GM18873 (cell line): ENCODE data around the gene GRM4.

Source experiments
- ATAC-seq: cut with Tn5 transposase; IDR thresholded peaks from one replicate; pipeline ENCODE4 v1.9.1; 2021; ENCODE audit warnings: mild to moderate bottlenecking, moderate library complexity, moderate number of reproducible peaks; ENCODE audit not compliant: unreplicated experiment, low FRiP score

Gene GRM4

GRCh38 chr6:34143884-34144580, 1.9 kb downstream of the GRM4 start:
- ATAC-seq: no peak

DNA sequence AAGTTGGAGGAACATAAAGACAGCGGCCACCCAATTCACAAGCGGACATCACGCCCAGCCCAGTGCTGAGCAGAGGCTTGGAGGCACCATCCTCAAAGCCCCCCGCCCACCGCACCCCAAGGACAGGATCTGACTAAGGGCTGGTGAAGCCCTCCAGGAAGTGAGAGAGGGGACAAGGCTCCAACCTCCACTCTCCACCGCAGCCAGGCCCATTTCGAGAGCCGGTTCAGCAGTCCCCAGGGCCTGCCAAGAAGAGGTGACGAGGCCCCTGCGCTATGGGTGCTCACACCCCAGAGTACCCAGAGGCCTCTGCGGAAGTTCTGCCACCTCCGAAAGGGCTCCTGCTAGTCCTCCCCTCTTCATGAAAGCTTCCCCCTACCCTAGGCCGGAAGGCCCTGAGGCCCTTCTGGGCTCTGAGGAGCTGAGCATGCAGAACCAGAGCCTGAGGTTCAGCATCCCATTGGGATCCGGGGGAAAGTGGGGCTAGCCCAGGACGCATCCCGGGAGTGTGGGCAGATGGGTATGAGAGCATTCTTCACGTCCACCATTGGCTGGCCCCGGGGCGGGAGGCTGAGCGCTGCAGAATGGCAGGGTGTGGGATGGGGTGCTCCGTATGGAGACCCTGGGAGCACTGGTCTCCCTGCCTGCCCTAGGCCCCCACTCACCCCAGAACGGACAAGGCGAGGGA, 2.5 kb downstream of the GRM4 start:
- ATAC-seq: no peak

GRCh38 chr6:34142061-34142998, 3.6 kb downstream of the GRM4 start:
- no peak for ATAC-seq

DNA sequence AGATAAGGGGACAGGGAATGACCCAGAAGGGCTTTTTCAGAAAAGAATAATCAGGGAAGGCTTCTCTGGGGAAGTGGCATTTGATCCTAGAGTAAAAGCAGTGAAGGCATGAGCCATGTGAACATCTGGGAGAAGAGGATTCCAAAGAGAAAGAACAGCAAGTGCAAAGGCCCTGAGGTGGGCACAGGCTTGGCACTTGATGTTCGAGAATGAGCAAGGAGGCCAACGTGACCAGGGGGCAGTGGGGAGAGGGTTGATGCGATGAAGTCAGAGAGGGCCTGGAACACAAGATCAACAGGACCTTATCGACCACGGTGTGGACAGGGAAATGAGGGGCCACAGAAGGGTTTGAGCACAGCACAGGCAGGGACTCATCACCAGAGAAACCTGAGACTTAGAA, 5.8 kb downstream of the GRM4 start:
- ATAC-seq: no peak

GRCh38 chr6:34138914-34139510, 6.9 kb downstream of the GRM4 start:
- ATAC-seq: no peak

GRCh38 chr6:34138191-34138590, 7.7 kb downstream of the GRM4 start:
- ATAC-seq: no peak

DNA sequence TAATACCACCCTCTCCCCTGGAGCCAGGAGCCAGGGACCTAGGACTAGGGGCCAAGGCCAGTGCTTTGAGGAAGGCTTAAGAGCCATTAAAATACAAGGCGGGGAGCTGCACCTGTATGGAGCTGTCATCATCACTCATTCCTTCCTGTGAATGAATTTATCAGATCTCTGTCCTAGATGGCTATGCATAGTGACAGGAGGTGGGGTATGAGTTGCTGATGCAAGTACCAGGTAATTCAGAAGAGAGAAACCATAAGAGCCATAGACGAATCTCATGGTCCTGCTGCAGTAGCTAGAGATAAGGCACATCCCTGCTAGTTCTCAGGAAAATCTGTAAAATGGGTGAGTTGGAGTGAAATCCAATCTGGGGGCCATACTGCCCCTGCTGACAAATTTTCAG, 10.3 kb downstream of the GRM4 start:
- ATAC-seq: no peak

- ATAC-seq: no peak
These were observed 13.3 kb downstream of the GRM4 start for GRCh38 chr6:34132486-34133185.

DNA sequence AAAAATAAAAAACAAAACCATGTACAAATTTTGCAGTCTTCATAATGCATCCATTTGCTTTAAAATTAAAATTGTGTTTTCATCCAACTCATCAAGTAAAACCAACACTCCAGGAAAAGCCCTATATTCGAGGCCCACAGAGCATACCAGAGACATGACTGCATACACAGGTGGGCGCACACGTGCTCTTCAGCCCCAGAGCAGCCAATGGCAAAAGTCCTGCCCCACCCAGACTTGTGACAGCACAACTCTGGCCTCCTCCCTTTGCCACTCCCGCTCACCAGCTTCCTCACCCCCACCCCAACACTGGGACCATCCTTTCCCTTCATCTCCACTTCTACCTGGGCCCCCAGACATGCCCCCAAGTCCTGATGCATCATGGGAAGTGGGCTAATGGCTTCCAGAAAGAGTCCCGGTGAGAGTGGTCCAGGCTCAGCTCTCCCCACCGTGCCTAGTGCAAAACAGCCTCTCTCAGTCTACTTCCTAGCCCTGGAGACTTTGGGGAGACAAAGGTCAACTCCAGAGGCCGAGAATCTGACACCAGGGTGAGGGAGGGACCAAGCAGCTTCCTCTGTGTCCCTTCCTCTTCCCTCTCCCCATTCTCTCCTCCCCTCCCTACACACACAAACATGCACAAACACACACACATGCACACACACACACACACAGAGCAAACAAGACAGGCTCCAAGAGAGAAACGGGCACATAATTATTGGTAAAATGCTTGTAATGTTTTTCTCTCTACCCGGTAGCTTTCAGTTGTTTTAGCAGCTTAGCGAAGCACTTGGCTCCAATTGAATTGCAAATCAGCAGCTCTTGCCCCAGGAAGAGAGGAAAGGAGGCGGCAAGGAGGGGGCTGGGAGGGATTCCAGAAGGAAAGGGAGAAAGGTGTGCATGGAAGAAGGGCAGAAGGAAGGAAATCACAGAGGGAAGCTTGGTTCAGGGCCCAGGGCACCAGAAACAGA, 14.3 kb downstream of the GRM4 start:
- no peak for ATAC-seq

DNA sequence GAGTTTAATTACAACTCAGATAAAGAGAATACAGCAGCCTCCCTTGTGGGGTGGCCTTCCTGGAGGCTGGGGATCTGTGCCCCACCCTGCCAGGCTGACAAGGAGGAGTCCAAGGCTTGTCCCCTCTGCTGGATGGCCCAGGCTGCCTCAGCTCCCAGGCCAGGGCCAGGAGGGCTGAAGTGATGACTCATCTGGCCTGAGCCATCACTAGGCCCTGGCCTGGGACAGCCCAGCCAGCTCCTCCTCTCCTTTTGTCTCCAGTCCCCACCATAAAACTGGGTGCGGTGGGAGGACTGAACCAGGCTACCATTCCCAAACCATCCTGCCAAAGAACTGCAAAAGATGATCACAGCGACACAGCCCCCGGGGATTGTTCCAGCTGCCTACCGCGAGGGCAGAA, 15.0 kb downstream of the GRM4 start:
- no peak for ATAC-seq

- ATAC-seq: no peak
These were observed 16.1 kb downstream of the GRM4 start for GRCh38 chr6:34129753-34130152.

GRCh38 chr6:34128045-34128444, 17.8 kb downstream of the GRM4 start:
- no peak for ATAC-seq

GRCh38 chr6:34126419-34126818, 19.5 kb downstream of the GRM4 start:
- no peak for ATAC-seq

GRCh38 chr6:34125939-34126338, 19.9 kb downstream of the GRM4 start:
- ATAC-seq: no peak

GRCh38 chr6:34120953-34121675, 24.8 kb downstream of the GRM4 start:
- no peak for ATAC-seq

DNA sequence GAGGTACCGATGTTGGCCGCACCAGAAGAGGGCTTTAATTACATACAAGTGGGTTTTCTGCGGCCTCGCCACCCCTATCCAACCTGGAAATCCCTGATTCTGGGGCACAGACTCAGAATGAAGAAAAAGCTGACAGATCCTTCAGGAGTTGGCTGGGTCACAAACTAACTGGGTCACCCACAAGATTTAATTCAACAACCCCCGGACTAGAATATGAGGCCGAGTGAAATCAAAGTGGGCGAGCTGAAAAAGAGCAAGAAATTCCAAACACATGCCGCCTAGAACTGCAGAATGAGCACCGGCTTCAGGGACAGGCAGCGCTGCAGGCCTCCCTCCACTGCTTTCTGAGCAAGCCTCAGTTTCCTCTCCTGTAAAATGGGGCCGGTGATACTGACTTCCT, 30.0 kb downstream of the GRM4 start:
- no peak for ATAC-seq

- ATAC-seq: no peak
These were observed 30.5 kb downstream of the GRM4 start for GRCh38 chr6:34115403-34115795.

DNA sequence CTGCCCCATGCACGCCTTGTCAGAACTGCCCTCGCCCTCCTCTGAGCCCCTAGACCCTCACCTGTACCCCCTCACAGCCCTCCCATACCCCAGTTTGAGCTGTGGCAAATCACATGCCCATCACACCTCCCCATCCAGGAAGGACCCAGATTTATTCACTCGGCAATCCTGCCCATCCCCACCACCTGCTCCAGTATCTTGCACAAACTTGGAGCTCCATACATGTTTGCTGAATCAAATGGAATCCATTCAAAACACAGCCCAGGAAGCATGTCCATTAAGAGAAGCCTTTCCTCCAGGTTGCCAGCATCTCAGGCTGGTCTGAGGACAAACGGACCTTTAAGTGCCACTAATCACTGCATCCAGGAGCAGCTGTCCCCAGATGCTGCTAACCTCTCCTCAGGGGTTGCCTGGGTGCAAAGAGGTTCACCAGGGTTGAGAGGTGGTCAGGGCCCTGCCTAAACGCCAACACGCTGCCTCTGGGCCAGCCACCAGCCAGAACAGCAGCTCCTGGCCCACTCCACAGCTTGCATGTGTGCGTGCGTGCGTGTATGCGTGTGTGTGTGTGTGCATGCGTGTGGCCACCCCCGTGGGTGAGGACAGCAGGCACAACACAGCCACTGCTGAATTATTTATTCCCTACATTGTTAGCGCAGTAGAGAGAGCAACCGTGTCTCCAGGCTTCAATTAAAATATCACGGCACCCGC, 31.0 kb downstream of the GRM4 start:
- no peak for ATAC-seq
